Activated CD8-positive, alpha-beta memory T cell treated with anti-CD3 and anti-CD28 coated beads for 1 hour (primary cell): Measurements from ENCODE around the gene HSF4.

Experiments
- DNase-seq, 2 donors: peaks; one replicate each; pipeline ENCODE4 v3.0.0-alpha.2; 2020; ENCODE audit warnings: low read depth in 1 of 2; ENCODE audit errors: extremely low read depth in 1 of 2

The HSF4 gene

DNA sequence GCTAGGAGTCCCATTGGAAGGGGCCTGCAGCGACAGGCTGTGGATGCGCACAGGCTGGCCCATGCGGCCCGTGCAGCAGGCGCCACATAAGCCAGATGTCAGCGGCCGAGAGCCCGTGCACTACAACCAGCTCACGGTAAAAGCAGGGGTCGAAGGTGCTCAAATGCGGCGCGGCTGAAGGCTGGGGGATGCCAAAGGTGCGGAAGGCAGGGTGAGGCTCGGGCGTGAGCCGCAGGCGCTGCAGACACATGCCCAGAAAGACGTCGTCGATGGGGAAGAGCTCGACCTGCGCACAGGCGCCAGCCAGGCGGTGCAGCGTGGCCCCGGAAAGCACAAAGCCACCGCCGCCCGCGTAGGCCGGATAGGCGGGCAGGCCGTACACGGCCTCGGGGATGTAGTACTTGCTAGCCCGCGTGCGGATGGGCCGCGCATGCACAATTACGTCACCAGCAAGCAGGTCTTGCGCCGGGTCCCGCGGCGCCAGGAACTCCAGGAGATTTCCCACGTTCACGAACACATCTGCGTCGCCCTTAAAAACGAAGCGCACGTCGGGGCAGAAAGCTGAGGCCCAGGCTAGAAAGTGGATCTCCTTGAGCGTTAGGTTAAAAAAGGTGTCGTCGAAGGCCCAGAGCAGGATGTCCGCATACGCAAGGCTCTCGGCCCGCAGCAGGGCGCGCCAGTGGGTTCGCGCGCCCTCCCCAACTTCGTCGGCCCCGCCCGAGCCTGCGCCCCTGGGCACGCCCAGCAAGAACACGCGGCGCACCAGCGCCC, 15.1 kb upstream of the HSF4 start:
- no peak for DNase-seq

DNA sequence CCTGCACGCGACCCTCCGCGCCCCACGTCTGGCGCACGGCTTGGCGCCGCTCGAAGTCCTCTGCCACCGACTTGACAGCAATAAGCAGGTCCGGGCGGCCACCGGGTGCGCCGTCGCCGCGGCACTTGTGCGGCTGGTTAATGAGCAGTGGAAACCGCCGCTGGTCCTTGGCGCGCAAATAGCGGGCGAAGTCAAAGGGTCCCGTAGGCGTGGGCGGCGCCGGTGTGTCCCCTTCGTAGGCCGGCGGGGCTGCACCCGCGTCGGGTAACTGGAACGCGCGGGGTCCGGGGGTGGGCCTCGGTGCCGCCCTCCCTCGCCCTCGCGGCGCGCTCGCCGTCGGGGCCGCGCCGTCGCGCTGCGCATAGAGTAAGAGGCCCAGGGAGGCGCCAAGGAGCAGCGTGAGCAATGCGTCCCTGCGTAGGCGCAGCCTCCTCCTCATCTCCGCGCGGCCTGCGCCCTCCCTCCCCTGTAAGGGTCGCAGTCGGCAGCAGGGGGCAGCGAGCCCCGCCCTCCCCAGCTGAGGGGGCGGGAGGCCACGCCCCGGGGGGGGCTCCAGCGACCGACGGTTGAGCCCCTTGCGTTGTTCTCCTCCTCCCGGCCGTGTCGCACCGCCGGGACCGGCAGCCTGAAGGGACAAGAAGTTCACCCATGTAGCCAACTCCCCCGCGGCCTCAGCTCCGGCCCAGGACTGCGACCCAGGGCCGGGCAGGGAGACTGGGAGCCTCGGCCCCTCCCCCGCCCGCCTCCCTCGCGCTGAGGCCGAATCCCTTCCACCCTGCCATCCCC, 14.3 kb upstream of the HSF4 start:
- no peak for DNase-seq

DNA sequence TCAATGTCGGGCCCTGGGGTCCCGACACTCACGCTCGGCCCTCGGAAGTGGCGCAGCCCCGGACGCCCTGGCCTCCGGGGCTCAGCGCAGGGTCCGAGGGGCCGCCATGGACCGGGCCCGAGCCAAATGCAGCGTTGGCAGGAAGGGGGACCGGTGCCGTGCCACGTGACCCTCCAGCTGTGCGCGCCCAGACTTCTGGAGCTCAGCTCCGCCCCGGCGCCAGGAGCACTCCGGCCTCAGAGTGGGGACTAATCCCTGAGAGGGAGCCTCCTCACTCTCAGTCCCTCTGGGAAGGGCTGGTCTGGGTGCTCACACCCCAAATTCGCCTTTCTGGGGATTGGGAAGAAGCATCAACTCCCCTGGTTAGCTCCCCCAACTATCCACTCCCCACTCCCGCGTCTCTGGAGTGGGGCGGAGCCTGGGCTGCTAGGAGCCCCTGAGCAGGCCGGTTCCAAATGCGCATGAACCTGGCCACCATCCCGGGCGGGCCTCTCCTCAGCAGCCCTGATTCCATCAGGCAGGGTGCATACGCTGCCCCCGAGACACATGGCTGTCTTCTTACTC, 13.6 kb upstream of the HSF4 start, which contains the start of gene B3GNT9:
Gene B3GNT9 (minus strand): TSS at position 166 of the 564 bp plus-strand sequence. CDS start 513 bp downstream, outside the sequence.
- DNase-seq = no peak

DNA sequence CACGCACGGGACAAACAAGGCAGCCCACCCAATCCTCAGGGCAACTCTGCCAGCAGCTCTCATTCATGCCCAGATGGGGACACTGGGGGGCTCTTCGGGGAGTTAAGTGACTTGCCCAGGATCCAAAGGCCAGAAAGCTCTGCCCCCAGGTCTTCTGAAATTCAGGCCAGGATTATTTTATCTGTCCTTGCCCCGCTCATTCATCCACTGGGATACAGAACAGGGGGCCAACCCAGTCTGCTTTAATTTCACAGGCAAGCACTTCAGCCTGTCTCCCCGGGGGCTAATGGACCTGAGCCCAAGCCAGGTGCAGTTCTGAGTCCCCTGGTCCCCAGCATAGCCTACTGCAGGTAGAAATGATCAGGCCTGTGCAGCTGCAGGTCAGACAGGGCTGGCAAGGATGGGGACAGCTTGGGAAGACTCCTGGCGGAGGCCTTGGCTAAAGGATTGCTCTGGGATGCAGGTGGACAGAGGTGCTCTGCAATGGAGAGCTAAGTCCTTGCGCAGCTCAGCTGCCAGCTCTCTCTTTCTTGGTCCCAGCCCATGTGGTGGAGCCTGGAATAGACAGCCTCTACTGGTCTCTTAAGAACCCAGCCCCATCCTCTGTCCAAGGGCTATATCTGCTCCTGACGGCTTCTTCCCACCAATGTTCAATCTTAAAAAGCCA, 13.0 kb upstream of the HSF4 start:
- DNase-seq = no peak

DNA sequence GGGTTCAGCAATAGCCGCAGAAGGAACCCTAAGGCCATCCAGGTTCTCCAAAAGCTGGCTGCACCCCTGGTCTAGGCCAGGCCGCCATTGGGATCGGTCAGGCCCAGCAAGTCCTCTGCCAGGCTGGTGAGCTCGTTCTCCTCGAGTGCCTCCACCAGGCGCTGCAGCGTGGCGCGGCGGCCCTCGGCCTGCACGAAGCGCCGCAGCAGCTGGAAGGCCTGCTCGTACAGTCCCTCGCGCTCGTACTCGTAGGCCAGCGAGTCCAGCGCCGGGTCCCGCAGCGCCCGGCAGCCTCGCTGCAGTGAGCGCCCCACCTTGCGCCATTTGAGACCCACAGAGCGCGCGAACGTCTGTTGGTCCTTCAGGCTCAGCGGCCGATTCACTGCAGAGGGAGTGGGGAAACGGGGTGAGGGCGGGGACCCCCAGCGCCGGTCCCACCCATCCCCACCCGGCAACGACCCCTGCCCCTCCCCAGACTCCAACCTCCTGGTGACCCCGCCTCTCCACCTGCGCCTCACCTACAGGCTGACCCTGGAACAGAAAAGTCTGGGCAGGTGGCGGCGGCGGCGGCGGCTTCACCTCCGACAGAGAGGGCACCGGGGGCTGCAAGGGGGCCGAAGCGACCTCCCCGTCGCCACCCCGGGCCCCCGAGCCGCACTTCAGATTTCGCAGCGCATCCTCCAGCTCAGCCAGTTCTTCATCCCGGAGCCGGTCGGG, 9.8 kb upstream of the HSF4 start:
- DNase-seq = no peak

DNA sequence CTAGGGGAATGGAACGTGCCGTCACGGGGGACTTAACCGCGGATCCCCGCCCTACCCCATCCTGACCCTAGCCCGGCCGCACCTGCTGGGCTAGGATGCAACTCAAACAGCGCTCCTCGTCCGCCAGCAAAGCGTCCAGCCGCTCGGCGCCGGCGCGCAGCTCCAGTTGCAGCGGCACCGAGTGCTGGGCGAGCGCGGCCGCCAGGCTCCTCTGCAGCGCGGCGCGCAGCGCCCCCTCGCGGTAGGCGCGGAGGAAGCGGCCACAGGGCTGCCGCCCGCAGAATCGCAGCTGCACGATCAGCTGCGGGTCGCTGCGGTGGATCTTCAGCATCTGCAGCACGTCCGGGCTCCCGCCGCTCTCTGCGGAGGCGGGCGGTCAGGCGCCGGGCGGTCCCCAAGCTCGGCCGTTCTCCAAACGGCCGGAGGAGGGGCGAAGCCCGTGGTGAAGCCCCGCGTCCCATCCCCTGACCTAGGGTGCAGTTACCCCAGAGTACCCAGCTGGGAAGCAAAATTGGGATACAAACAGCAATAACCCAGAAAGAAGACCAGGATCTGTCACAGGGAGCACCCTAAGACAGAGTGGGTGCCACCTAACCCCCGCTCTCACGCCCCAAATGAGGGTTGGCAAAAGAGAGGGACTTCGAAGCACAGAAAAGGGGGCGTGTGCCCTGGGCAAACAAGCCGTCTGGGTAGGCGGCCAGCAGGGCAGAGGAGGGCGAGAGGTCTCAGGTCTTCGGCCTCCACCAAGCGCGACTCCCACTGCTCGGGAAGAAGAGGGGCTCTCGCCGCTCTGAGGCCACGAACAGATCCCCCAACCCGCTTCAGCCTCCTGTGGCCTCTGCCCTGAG, 9.0 kb upstream of the HSF4 start:
- DNase-seq = peak; percentile 36 to 73

DNA sequence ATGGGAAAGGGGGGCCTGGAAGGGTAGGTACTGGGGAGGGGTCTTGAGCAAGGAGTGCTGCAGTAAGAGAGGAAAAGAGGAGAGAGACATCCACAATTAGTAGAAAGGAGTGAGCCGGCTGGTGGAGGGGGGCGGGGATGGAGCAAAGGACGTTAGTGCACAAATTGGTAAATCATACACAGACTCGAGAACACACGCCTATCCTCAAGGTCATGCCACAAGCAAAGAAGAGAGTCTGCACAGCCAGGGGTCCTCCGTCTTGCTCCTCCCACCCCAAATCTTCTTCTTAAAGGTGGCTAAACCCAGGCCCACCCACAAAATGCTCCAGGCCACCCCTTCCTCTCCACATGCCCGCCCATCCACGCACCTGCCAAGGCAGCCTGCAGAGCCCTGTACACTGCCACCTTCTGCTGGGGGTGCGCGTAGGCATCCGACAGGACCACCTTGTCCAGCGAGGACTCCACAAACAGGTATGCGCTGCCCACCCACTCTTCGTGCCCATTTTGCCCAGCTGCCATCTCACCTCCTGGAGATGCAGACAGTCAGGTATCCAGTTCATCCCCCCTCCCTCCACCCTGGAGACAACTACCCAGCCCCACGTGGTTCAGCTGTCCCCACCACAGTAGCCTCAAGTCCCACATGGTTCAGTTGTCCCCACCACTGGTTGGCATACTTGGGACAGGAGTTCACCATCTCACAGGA, 8.3 kb upstream of the HSF4 start:
- no peak for DNase-seq

DNA sequence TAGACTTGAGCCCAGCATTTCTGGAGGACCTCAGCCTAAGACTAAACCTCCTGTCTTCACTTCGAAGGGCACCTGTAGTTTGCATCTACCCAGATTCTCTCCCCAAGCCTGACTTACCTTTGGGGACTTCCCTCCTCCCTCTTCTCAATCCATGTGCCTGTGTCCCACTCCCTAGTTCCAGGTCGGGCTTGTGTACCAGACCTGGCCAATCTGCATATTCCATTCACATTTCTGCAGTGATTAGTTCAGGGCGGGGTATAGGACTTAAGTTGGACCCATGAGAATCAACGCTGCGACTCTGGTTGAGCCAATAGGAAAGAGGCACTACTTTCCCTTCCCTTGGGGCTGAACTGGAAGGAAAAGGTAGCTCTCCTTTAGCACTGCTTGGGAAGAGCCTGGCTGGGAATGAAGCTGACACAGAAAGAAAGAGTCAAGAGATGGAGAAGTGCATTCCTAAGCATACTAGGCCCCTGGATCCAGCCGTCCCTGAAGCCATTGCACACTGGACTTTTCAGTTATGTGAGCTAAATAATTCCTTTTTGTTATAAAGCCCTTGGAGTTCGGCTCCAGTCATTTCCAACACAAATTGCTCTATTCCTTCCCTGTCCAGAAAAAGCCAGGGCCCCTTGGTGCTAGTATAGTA, 7.3 kb upstream of the HSF4 start:
- DNase-seq = no peak

DNA sequence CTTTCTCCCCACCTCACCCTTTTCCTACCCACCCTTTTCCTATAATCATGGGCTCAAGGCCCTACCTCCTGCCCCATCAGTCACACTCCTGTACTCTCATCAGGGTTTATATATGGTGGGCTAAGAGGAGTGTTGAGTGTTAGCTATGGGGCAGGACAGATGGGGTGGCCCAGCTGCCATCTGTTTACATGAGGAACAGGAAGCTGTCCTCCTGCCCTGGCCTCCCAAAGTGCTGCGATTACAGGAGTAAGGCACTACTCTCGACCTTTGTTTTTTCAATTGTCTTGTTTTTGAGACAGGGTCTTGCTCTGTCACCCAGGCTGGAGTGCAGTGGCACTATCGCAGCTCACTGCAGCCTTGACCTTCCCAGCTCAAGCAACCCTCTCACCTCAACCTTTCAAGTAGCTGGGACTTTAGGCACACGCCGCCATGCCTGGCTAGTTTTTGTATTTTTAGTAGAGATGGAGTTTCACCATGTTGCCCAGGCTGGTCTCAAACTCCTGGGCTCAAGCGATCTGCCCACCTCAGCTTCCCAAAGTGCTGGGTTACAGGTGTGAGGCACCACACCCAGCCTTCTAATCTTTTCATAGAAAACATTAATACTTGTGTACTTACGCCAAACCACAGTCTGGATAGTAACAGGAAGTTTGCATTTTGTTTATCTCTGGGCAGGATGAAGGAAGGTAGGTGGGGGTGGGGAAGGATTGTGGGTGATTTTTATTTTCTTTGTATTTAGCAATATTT, 6.5 kb upstream of the HSF4 start:
- no peak for DNase-seq

DNA sequence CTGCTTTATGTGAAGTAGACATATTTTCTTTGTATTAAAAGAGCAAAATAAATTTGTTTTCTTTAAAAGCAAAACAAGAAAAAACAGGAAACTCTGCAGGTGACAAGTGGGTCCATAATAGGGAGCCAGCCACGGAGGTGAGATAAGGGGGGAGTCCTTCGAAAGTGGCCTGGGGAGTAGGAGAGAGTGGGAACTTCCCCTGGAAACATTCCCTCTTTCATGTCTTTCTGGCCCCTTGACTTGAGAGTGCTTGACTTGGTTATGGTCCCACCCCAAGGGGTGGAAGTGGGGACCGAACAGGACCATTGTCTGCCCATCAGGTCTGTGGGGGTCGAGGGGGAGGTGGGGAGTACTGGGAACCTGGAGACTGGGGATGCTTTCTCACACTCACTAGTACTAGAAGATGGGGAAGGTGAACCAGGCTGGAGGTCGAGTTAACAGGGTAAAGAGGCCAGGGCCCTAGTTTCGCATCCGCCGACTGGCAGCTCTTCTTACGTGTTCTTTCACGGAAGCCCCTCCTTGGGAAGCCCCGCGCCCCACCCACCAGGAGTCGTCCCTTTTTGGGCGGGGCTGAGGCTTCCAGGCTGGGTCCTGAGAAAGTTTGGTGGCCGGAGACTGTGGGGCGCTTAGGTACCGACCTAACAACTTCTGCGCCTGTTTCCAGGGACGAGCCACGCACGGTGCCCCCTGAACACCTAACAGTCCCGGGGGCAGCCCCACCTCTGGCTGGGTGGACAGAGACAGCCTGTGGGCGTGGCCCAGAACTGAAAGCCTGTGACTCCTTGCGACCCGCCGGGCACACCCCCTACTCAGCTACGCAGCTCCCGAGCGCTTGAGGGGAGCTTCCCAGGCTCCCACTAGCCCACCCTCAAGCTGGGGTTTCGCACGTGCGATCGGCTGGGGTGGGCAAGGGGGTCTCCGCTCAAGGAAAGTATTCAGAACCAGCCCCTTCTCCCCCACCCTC, 5.6 kb upstream of the HSF4 start:
- DNase-seq = peak; percentile 32 to 64

DNA sequence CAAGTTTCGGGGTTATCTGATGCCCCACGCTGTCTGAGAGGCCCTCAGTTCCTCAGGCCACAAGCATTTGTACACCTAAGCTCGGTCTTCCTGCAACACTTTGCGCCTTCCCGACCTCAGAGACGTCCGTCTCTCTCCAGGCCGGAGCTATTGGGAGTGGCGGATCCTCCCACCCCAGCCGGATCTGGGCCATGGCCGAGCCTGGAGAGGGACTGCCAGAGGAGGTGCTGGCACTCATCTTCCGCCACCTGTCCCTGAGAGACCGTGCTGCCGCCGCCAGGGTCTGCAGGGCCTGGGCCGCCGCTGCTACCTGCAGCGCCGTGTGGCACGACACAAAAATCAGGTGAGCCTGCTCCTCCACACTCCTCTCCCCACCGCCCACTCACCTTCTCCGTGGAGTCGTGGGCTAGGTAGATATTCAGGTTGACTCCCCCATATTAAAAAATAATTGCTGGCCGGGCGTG, 2.9 kb upstream of the HSF4 start:
- no peak for DNase-seq

DNA sequence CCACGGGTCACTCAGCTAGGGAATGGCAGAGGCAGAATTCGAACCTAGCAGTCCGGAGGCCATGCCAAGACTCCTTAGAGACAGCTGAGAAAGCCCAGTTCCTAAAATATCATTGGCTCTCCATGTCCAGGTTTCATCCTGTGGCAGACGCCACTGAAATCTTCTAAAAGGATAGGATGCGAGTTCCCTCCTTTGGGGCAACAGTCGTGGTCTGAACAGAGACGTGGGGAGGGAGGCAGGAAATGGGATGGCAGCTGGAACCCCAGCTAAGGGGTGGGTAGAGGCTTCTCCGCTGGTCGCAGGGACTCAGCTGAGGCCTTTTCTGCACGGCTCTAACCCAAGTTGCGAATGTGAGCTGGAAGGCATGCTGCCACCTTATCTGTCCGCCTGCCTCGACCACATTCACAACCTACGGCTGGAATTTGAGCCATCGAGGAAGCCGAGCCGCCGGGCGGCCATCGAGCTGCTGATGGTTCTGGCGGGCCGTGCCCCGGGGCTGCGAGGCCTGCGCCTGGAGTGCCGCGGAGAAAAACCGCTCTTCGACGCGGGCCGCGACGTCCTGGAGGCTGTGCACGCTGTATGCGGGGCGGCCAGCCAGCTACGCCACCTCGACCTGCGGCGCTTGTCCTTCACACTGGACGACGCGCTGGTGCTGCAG, 1.9 kb upstream of the HSF4 start:
- DNase-seq = no peak

DNA sequence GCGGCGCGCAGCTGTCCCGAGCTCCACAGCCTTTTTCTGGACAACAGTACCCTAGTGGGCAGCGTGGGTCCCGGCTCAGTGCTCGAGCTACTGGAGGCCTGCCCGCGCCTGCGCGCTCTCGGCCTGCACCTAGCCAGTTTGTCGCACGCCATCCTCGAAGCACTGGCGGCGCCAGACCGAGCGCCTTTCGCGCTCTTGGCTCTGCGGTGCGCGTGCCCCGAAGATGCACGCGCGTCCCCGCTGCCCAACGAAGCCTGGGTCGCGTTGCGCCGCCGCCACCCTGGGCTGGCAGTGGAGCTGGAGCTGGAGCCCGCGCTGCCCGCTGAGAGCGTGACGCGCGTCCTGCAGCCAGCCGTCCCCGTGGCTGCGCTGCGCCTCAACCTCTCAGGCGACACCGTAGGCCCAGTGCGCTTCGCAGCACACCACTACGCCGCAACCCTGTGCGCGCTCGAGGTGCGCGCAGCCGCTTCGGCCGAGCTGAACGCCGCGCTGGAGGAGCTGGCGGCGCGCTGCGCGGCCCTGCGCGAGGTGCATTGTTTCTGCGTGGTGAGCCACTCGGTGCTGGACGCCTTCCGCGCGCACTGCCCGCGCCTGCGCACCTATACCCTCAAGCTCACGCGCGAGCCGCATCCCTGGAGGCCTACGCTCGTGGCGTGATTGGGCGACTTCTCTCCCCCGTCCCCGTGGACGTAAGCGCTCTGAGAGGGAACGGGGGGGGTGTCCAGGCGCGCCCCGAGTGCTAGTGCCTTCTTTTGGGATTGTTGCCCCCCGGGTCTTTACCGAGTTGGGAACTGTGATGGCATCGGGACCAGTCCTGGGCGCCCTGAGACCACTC, 1.2 kb upstream of the HSF4 start:
- no peak for DNase-seq

DNA sequence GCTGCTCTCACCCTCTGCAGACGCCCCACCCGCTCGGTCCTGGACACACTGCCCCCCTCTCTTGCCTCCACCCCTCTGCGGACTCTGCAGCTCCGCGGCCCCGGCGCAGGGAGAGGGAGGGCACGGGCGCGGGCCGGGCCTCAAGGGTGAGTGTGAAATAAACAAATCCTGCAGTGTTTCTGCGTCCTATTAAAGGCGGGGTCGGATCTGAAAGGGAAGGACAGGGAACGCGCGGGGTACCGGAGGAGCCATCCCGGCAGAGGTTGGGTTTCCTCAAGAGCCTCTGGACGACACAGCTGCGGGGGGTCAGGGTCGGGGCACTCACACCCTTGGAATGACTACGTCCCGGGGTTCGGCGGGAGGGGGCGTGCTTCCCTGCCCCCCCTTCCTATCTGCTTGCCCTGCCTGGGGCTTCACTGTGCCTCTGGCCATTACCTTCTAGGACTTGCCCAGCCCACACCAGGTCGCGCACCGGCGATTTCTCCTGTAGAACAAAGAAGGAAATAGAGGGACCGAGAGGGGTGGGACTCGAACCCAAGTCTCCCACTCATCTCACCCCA, 466 bp upstream of the HSF4 start:
- no peak for DNase-seq
